GM19351 (cell line): ENCODE results near the gene LITAF.
A peak's percentile ranks its signal among the peaks of the same experiment; 100 is the strongest.
"Not testable (repeated sequence)": the region's sequence is repeated elsewhere in the genome, so short reads cannot be mapped to it uniquely, and the experiment has no call there.

Source experiments
- ATAC-seq: cut with Tn5 transposase; IDR thresholded peaks from one replicate; pipeline ENCODE4 v1.9.1; 2021; ENCODE audit warnings: mild to moderate bottlenecking, moderate library complexity; ENCODE audit not compliant: unreplicated experiment

The LITAF gene

GRCh38 chr16:11621539-11621919 is 34.8 kb upstream of the LITAF start:
- ATAC-seq, result no peak

GRCh38 chr16:11620243-11621003 is 33.7 kb upstream of the LITAF start:
- no peak for ATAC-seq

- ATAC-seq, result no peak
Observed at GRCh38 chr16:11619327-11619851, 32.7 kb upstream of the LITAF start.

GRCh38 chr16:11618107-11618717 is 31.5 kb upstream of the LITAF start:
- no peak for ATAC-seq

GRCh38 chr16:11615748-11616447 is 29.2 kb upstream of the LITAF start:
- no peak for ATAC-seq

- no peak for ATAC-seq
Observed at GRCh38 chr16:11614587-11615175, 28.0 kb upstream of the LITAF start.

- peak; percentile 82 for ATAC-seq
Observed at GRCh38 chr16:11613381-11614303, 26.9 kb upstream of the LITAF start.

- no peak for ATAC-seq
Observed at GRCh38 chr16:11612665-11613025, 25.9 kb upstream of the LITAF start.

- no peak for ATAC-seq
Observed at GRCh38 chr16:11611871-11612664, 25.3 kb upstream of the LITAF start.

- ATAC-seq, result no peak
Observed at GRCh38 chr16:11610580-11610979, 23.9 kb upstream of the LITAF start.

- no peak for ATAC-seq
Observed at GRCh38 chr16:11610121-11610505, 23.4 kb upstream of the LITAF start.

- no peak for ATAC-seq
Observed at GRCh38 chr16:11609474-11610120, 22.9 kb upstream of the LITAF start.

- ATAC-seq, result no peak
Observed at GRCh38 chr16:11605891-11606290, 19.2 kb upstream of the LITAF start.

GRCh38 chr16:11605564-11605886 is 18.8 kb upstream of the LITAF start:
- no peak for ATAC-seq

GRCh38 chr16:11604783-11605563 is 18.3 kb upstream of the LITAF start:
- ATAC-seq, result no peak

- ATAC-seq, result not testable (repeated sequence)
Observed at GRCh38 chr16:11604296-11604695, 17.6 kb upstream of the LITAF start.

- ATAC-seq, result no peak
Observed at GRCh38 chr16:11603331-11603750, 16.6 kb upstream of the LITAF start.

- no peak for ATAC-seq
Observed at GRCh38 chr16:11602321-11602720, 15.6 kb upstream of the LITAF start.
